Karpas-422 (cell line): Measurements from ENCODE around the gene GDE1. TPM values are rescaled to one million over a fixed set of nuclear protein-coding genes. Genes with fewer than 3 reads are reported as not detected.

Experiments used
- DNase-seq: peaks from one replicate; pipeline ENCODE4 v3.0.0-alpha.2; 2015
- H2AFZ ChIP-seq: fragments of 200-600 bp; sonication (generic); 2 replicates; pipeline ENCODE4 v1.6.1; 2014; ENCODE audit warnings: antibody characterized with exemption, low read length, mixed read lengths
- H3K27ac ChIP-seq: fragments of 200-600 bp; sonication (generic); 2 replicates; pipeline ENCODE4 v1.5.1; 2014; ENCODE audit warnings: mild to moderate bottlenecking, low read length, moderate library complexity
- H3K27me3 ChIP-seq: fragments of 200-600 bp; sonication (generic); 2 replicates; pipeline ENCODE4 v1.6.1; 2014; ENCODE audit warnings: low read length, mixed read lengths
- H3K36me3 ChIP-seq: fragments of 200-600 bp; sonication (generic); 2 replicates; pipeline ENCODE4 v1.6.1; 2014; ENCODE audit warnings: low read length, mixed read lengths; ENCODE audit not compliant: insufficient read depth
- H3K4me1 ChIP-seq: fragments of 200-600 bp; sonication (generic); 2 replicates; pipeline ENCODE4 v1.6.1; 2014; ENCODE audit warnings: mild to moderate bottlenecking, low read length, mixed read lengths
- H3K4me2 ChIP-seq: fragments of 200-600 bp; sonication (generic); 2 replicates; pipeline ENCODE4 v1.6.1; 2014; ENCODE audit warnings: low read length, low read depth, mild to moderate bottlenecking; ENCODE audit not compliant: poor library complexity, severe bottlenecking
- H3K4me3 ChIP-seq: fragments of 200-600 bp; sonication (generic); 2 replicates; pipeline ENCODE4 v1.5.1; 2014; ENCODE audit warnings: mild to moderate bottlenecking, antibody characterized with exemption, low read length, mixed read lengths
- H3K79me2 ChIP-seq: fragments of 200-600 bp; sonication (generic); 2 replicates; pipeline ENCODE4 v1.6.1; 2014; ENCODE audit warnings: mild to moderate bottlenecking, low read length, mixed read lengths
- H3K9ac ChIP-seq: fragments of 200-600 bp; sonication (generic); 2 replicates; pipeline ENCODE4 v1.6.0; 2014; ENCODE audit warnings: low read length
- H3K9me2 ChIP-seq: fragments of 200-600 bp; sonication (generic), shearing (Covaris generic); replicated peaks from 2 replicates; pipeline ENCODE4 v1.6.0; 2014; ENCODE audit warnings: mild to moderate bottlenecking, low read length, moderate library complexity; ENCODE audit not compliant: insufficient read depth
- H3K9me3 ChIP-seq: fragments of 300-700, 200-600 bp; sonication (generic); 2 replicates; pipeline ENCODE4 v1.6.1; 2014; ENCODE audit warnings: low read length, mixed read lengths
- H4K20me1 ChIP-seq: fragments of 200-600 bp; sonication (generic); 2 replicates; pipeline ENCODE4 v1.6.1; 2014; ENCODE audit warnings: mild to moderate bottlenecking, antibody characterized with exemption, low read length, low read depth; ENCODE audit not compliant: insufficient read depth
- total RNA-seq: library from RNA; depleted of rRNA; stranded (reverse); fragments of >200 nt; shearing (Covaris generic); gene quantifications from 2 replicates; pipeline ENCODE4 v1.2.3, GENCODE V29; 2014; ENCODE audit warnings: low replicate concordance

Gene GDE1
- total RNA-seq, 1 experiment from 2014 or later: 40.6 TPM

GRCh38 chr16:19528666-19529065 is 6.8 kb upstream of the GDE1 start:
- peaks cover 39% of the 10 kb centered on the region; the same call in 1 of the 2 replicates for H3K36me3 ChIP-seq
- DNase-seq: no peak
- H2AFZ ChIP-seq: no peak overlapping the region
- no peaks in the 10 kb centered on the region for H3K9me2 ChIP-seq
- H3K4me1 ChIP-seq: peaks cover 24% of the 10 kb centered on the region
- no peak overlapping the region for H3K27ac ChIP-seq
- no peak overlapping the region for H3K4me3 ChIP-seq
- H3K79me2 ChIP-seq: peaks cover 74% of the 10 kb centered on the region
- no peak overlapping the region for H3K9ac ChIP-seq
- H3K4me2 ChIP-seq: no peak overlapping the region
- no peaks in the 10 kb centered on the region for H4K20me1 ChIP-seq
- no peaks in the 10 kb centered on the region for H3K27me3 ChIP-seq
- no peaks in the 10 kb centered on the region for H3K9me3 ChIP-seq

- H3K36me3 ChIP-seq: peaks cover 27% of the 10 kb centered on the region; the same call in 1 of the 2 replicates
- no peak overlapping the region for H3K4me3 ChIP-seq
- H3K79me2 ChIP-seq: peaks cover 62% of the 10 kb centered on the region
- no peaks in the 10 kb centered on the region for H4K20me1 ChIP-seq
- H3K27ac ChIP-seq: peak overlapping the region; percentile 86
- H3K4me1 ChIP-seq: peaks cover 38% of the 10 kb centered on the region
- H3K27me3 ChIP-seq: no peaks in the 10 kb centered on the region
- no peaks in the 10 kb centered on the region for H3K9me3 ChIP-seq
- peak overlapping the region; percentile 94 for H3K4me2 ChIP-seq
- H3K9ac ChIP-seq: peak overlapping the region; percentile 18; the same call in 1 of the 2 replicates
- DNase-seq: no peak
- H2AFZ ChIP-seq: no peak overlapping the region
- no peaks in the 10 kb centered on the region for H3K9me2 ChIP-seq
Measured at GRCh38 chr16:19527161-19527560, 5.3 kb upstream of the GDE1 start.

- H3K36me3 ChIP-seq: peaks cover 23% of the 10 kb centered on the region; the same call in 1 of the 2 replicates
- DNase-seq: no peak
- no peaks in the 10 kb centered on the region for H3K9me2 ChIP-seq
- no peaks in the 10 kb centered on the region for H4K20me1 ChIP-seq
- H3K9me3 ChIP-seq: no peaks in the 10 kb centered on the region
- peak overlapping the region; percentile 43; the same call in 1 of the 2 replicates for H2AFZ ChIP-seq
- H3K4me3 ChIP-seq: peak overlapping the region; percentile 98
- no peaks in the 10 kb centered on the region for H3K27me3 ChIP-seq
- H3K9ac ChIP-seq: peak overlapping the region; percentile 94
- H3K4me1 ChIP-seq: peaks cover 45% of the 10 kb centered on the region
- peaks cover 73% of the 10 kb centered on the region for H3K79me2 ChIP-seq
- peak overlapping the region; percentile 94 for H3K4me2 ChIP-seq
- peak overlapping the region; percentile 86 for H3K27ac ChIP-seq
Measured at GRCh38 chr16:19525385-19525723, 3.5 kb upstream of the GDE1 start.

GRCh38 chr16:19524616-19525384 is 2.9 kb upstream of the GDE1 start:
- no peaks in the 10 kb centered on the region for H3K9me3 ChIP-seq
- peak overlapping the region; percentile 94 for H3K9ac ChIP-seq
- no peaks in the 10 kb centered on the region for H3K27me3 ChIP-seq
- H3K4me1 ChIP-seq: peaks cover 51% of the 10 kb centered on the region
- peak overlapping the region; percentile 98 for H3K4me3 ChIP-seq
- H3K4me2 ChIP-seq: peak overlapping the region; percentile 94
- peak overlapping the region; percentile 43; the same call in 1 of the 2 replicates for H2AFZ ChIP-seq
- H3K79me2 ChIP-seq: peaks cover 73% of the 10 kb centered on the region
- H3K9me2 ChIP-seq: no peaks in the 10 kb centered on the region
- H4K20me1 ChIP-seq: no peaks in the 10 kb centered on the region
- peaks cover 23% of the 10 kb centered on the region; the same call in 1 of the 2 replicates for H3K36me3 ChIP-seq
- peak; percentile 79 for DNase-seq
- peak overlapping the region; percentile 86 for H3K27ac ChIP-seq

- Histone ChIP-seq H3K4me3 (peak overlapping the region; percentile 98), H3K4me1 (peaks cover 55% of the 10 kb centered on the region), H3K27me3 (no peaks in the 10 kb centered on the region), H3K9me3 (no peaks in the 10 kb centered on the region), H3K4me2 (peak overlapping the region; percentile 94), H3K9me2 (no peaks in the 10 kb centered on the region), H3K79me2 (peaks cover 77% of the 10 kb centered on the region), H3K9ac (peak overlapping the region; percentile 94), H3K27ac (peak overlapping the region; percentile 86), H2AFZ (peak overlapping the region; percentile 17; the same call in 1 of the 2 replicates), H3K36me3 (peaks cover 21% of the 10 kb centered on the region; the same call in 1 of the 2 replicates), H4K20me1 (no peaks in the 10 kb centered on the region)
- DNase-seq: no peak
Measured at GRCh38 chr16:19524356-19524615, 2.4 kb upstream of the GDE1 start.

- Histone ChIP-seq H2AFZ (peak within 1 kb of the TSS; percentile 87; the same call in 1 of the 2 replicates), H3K36me3 (peaks cover 17% of the 10 kb centered on the region; the same call in 1 of the 2 replicates), H3K79me2 (peaks cover 79% of the 10 kb centered on the region), H3K9ac (peak within 1 kb of the TSS; percentile 94), H3K9me2 (no peaks in the 10 kb centered on the region), H3K4me1 (peaks cover 59% of the 10 kb centered on the region), H3K9me3 (no peaks in the 10 kb centered on the region), H3K4me2 (peak within 1 kb of the TSS; percentile 94), H3K4me3 (peak within 1 kb of the TSS; percentile 98), H4K20me1 (peaks cover 2% of the 10 kb centered on the region), H3K27me3 (no peaks in the 10 kb centered on the region), H3K27ac (peak within 1 kb of the TSS; percentile 86)
- DNase-seq: peak; percentile 98
Measured at GRCh38 chr16:19523559-19524355, 1.9 kb upstream of the GDE1 start, which contains the start of gene CCP110. Gene CCP110, plus strand, starts transcription at chr16:19523942. Its CDS starts 3,940 bp downstream, at chr16:19527882.

GRCh38 chr16:19523184-19523558 is 1.3 kb upstream of the GDE1 start:
- H2AFZ ChIP-seq: no peak overlapping the region
- H3K27me3 ChIP-seq: no peaks in the 10 kb centered on the region
- no peak overlapping the region; the same call in 1 of the 2 replicates for H3K4me3 ChIP-seq
- peak overlapping the region; percentile 89 for H3K4me2 ChIP-seq
- H3K9me3 ChIP-seq: no peaks in the 10 kb centered on the region
- H3K79me2 ChIP-seq: peaks cover 79% of the 10 kb centered on the region
- H3K9me2 ChIP-seq: no peaks in the 10 kb centered on the region
- H3K9ac ChIP-seq: no peak overlapping the region
- H3K27ac ChIP-seq: peak overlapping the region; percentile 78
- peaks cover 65% of the 10 kb centered on the region for H3K4me1 ChIP-seq
- H4K20me1 ChIP-seq: peaks cover 7% of the 10 kb centered on the region
- peaks cover 18% of the 10 kb centered on the region; the same call in 1 of the 2 replicates for H3K36me3 ChIP-seq
- DNase-seq: no peak

GRCh38 chr16:19522760-19523159 is 862 bp upstream of the GDE1 start:
- H3K4me2 ChIP-seq: peak overlapping the region; percentile 89
- peak overlapping the region; percentile 91 for H3K9ac ChIP-seq
- peak overlapping the region; percentile 79; the same call in 1 of the 2 replicates for H3K4me3 ChIP-seq
- H3K27me3 ChIP-seq: no peaks in the 10 kb centered on the region
- H4K20me1 ChIP-seq: peaks cover 7% of the 10 kb centered on the region
- H3K4me1 ChIP-seq: peaks cover 66% of the 10 kb centered on the region
- no peaks in the 10 kb centered on the region for H3K9me3 ChIP-seq
- peaks cover 15% of the 10 kb centered on the region; the same call in 1 of the 2 replicates for H3K36me3 ChIP-seq
- peaks cover 79% of the 10 kb centered on the region for H3K79me2 ChIP-seq
- H3K27ac ChIP-seq: peak overlapping the region; percentile 78
- peak overlapping the region; percentile 87; the same call in 1 of the 2 replicates for H2AFZ ChIP-seq
- no peaks in the 10 kb centered on the region for H3K9me2 ChIP-seq
- peak; percentile 73 for DNase-seq
